Neutrophil (primary cell): Measurements from ENCODE around the gene EVI5L.
A peak's percentile ranks its signal among the peaks of the same experiment; 100 is the strongest.

Experiments
- H3K27ac ChIP-seq: fragments of 200-600 bp; sonication (generic); 2 replicates; pipeline ENCODE4 v1.5.1; 2016; ENCODE audit warnings: mild to moderate bottlenecking, moderate library complexity
- H3K27me3 ChIP-seq: fragments of 200-600 bp; sonication (generic); 2 replicates; pipeline ENCODE4 v1.6.0; 2016; ENCODE audit warnings: mild to moderate bottlenecking
- H3K36me3 ChIP-seq: fragments of 200-600 bp; sonication (generic); 2 replicates; pipeline ENCODE4 v1.5.1; 2017
- H3K4me1 ChIP-seq, 2 experiments: fragments of 200-600 bp in 1 of 2; sonication (generic) in 1 of 2; 1 replicate in 1 of 2; 2 replicates in 1 of 2; pipeline versions ENCODE4 v1.5.1 to v1.6.1; 2013 to 2016; ENCODE audit warnings: low read depth in 1 of 2, low read length in 1 of 2, mild to moderate bottlenecking in 1 of 2, moderate library complexity in 1 of 2; ENCODE audit not compliant: control insufficient read depth in 1 of 2, insufficient read depth in 1 of 2
- H3K4me3 ChIP-seq, 2 experiments: fragments of 200-600 bp in 1 of 2; sonication (generic) in 1 of 2; 1 replicate in 1 of 2; 2 replicates in 1 of 2; pipeline ENCODE4 v1.5.1; 2013 to 2016; ENCODE audit warnings: low read depth in 1 of 2, low read length in 1 of 2, mild to moderate bottlenecking in 1 of 2, moderate library complexity in 1 of 2
- H3K9me3 ChIP-seq: fragments of 200-600 bp; sonication (generic); 2 replicates; pipeline ENCODE4 v1.5.1; 2016
- TF ChIP-seq, protein P1 (sequence below): fragments of 200-600 bp; sonication (generic); IDR thresholded peaks from 2 replicates; pipeline ENCODE4 v1.5.1; 2016; ENCODE audit warnings: antibody characterized with exemption

EVI5L gene

DNA sequence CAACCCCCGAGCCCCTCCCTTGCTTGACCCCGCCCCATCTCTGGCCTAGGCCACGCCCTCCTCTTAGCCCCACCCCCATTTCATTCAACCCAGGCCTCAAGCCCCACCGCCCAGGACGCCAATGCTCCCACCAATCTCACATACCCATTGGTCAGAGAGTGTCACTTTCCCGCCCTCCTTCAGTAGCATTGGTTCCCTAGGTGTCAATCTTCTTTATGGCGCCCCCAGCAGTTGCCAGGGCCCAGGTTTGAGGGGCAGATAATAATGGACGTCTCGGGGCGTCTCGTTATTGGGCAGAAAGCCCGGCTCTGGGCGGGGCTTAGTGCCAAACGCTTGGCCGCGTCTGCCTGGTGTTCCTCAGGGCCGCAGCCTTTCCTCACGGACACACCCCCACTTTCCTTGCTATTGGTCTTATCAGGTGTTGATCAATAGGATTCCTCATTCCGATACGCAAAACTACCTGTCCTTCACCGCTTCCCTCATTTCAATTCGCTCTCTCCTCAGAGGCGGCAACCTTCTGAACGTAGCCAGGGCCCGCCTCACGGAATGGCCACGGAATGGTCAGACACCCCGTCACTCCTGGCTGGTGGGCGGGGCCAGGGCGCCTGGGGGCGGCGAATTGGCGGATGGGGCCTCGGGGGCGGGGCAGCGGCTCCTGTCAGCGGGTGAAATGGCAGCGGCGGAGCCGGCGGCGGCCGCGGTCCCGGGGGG, at the start of gene EVI5L:
Gene EVI5L (plus strand): TSS at position 658 of the 711 bp plus-strand sequence. CDS start 16,325 bp downstream, outside the sequence.
- peak within 1 kb of the TSS; percentile 63 to 72 for H3K4me3 ChIP-seq
- peak within 1 kb of the TSS; percentile 79 for H3K27ac ChIP-seq

GRCh38 chr19:7781157-7781556, 48.9 kb upstream of the EVI5L start:
- no peak overlapping the region for H3K27ac ChIP-seq
- H3K4me3 ChIP-seq, result no peak overlapping the region
- no peaks in the 10 kb centered on the region for H3K36me3 ChIP-seq
- H3K27me3 ChIP-seq, result peaks cover under 1% of the 10 kb centered on the region
- no peaks in the 10 kb centered on the region for H3K4me1 ChIP-seq
- TF ChIP-seq, protein P1, sequence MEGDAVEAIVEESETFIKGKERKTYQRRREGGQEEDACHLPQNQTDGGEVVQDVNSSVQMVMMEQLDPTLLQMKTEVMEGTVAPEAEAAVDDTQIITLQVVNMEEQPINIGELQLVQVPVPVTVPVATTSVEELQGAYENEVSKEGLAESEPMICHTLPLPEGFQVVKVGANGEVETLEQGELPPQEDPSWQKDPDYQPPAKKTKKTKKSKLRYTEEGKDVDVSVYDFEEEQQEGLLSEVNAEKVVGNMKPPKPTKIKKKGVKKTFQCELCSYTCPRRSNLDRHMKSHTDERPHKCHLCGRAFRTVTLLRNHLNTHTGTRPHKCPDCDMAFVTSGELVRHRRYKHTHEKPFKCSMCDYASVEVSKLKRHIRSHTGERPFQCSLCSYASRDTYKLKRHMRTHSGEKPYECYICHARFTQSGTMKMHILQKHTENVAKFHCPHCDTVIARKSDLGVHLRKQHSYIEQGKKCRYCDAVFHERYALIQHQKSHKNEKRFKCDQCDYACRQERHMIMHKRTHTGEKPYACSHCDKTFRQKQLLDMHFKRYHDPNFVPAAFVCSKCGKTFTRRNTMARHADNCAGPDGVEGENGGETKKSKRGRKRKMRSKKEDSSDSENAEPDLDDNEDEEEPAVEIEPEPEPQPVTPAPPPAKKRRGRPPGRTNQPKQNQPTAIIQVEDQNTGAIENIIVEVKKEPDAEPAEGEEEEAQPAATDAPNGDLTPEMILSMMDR, result no peak
- no peaks in the 10 kb centered on the region for H3K9me3 ChIP-seq

More for the DNA sequence above, at the start of gene EVI5L:
- TF ChIP-seq, protein P1, result peak; percentile 32
- peaks cover 5 to 14% of the 10 kb centered on the region in 2 experiments for H3K4me1 ChIP-seq
- H3K9me3 ChIP-seq, result no peaks in the 10 kb centered on the region
- no peaks in the 10 kb centered on the region for H3K36me3 ChIP-seq
- peaks cover 40% of the 10 kb centered on the region for H3K27me3 ChIP-seq

- no peak overlapping the region for H3K4me3 ChIP-seq
Observed at GRCh38 chr19:7783991-7784423, 46.0 kb upstream of the EVI5L start.

DNA sequence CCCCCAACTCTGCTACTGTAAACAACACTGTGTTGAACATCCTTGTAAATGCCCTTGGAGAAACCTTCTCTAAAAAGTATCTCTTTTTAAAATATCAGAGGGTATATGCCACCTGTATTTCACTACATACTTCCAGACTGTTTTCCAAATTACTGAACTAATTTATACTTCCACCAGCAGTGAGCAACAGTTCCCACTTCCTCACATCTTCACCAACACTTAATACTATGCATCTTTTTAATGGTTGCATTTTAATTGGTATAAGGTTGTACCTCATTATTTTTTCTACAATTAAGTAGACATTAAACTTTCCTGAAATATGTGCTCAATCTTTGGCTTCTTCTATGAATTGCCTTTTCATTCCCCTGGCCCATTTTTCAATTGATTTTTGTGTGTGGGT, 45.2 kb upstream of the EVI5L start:
- Histone ChIP-seq H3K9me3 (no peaks in the 10 kb centered on the region), H3K27ac (no peak overlapping the region), H3K36me3 (no peaks in the 10 kb centered on the region), H3K4me1 (peaks cover 0 to 9% of the 10 kb centered on the region in 2 experiments), H3K4me3 (no peak overlapping the region), H3K27me3 (peaks cover 38% of the 10 kb centered on the region)
- TF ChIP-seq, protein P1, result no peak

More at GRCh38 chr19:7783991-7784423, 46.0 kb upstream of the EVI5L start:
- Histone ChIP-seq H3K27me3 (peaks cover 29% of the 10 kb centered on the region), H3K9me3 (no peaks in the 10 kb centered on the region), H3K36me3 (no peaks in the 10 kb centered on the region), H3K4me1 (peaks cover 0 to 2% of the 10 kb centered on the region in 2 experiments), H3K27ac (no peak overlapping the region)
- TF ChIP-seq, protein P1, result no peak

GRCh38 chr19:7787141-7787540, 42.9 kb upstream of the EVI5L start:
- TF ChIP-seq, protein P1, result no peak
- H3K36me3 ChIP-seq, result no peaks in the 10 kb centered on the region
- H3K9me3 ChIP-seq, result no peaks in the 10 kb centered on the region
- peaks cover 0 to 9% of the 10 kb centered on the region in 2 experiments for H3K4me1 ChIP-seq
- no peak overlapping the region for H3K27ac ChIP-seq
- peaks cover 47% of the 10 kb centered on the region for H3K27me3 ChIP-seq
- H3K4me3 ChIP-seq, result no peak overlapping the region
